Measurements from ENCODE around the gene DOCK2. TPM values are rescaled to one million over a fixed set of nuclear protein-coding genes. Genes with fewer than 3 reads are reported as not detected.

The DOCK2 gene
- polyA plus RNA-seq, 1 donor (not counting 4 experiments of a cell fraction or from before 2014, with no cell fraction given): 0.21 TPM

DNA sequence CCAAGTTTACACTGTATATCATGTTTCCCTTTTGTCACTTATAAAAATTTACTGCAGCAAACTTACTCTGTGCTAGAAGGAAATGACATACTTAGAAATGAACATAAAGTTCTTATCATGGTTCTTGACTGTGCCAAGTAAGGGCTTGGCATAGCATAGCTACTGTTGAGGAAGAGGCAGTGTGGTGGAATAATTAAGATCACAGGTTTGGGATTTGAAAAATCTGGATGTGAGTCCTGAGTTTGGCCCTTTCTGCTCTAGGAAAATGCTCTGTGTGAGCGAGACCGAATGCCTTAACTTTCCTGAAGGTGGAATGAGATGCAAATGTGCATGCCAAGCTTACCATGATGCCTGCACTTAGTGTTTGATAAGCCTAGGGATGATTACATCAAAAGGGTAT, 243.7 kb downstream of the DOCK2 start:
- Histone ChIP-seq H3K27me3 (ENCODE audit: control insufficient read depth, extremely low read depth, insufficient read depth, low read length) (no peaks in the 10 kb centered on the region), H4K20me1 (ENCODE audit: control insufficient read depth, extremely low read depth, insufficient read depth, low read length) (no peaks in the 10 kb centered on the region), H3K4me1 (ENCODE audit: control insufficient read depth, extremely low read depth, insufficient read depth, low read length) (no peaks in the 10 kb centered on the region), H3K79me2 (ENCODE audit: control insufficient read depth, insufficient read depth, low read length) (no peaks in the 10 kb centered on the region), H3K9me1 (ENCODE audit: control insufficient read depth, extremely low read depth, insufficient read depth, low read length) (no peaks in the 10 kb centered on the region), H2AFZ (ENCODE audit: control insufficient read depth, low read length) (no peak overlapping the region), H3K4me3 (ENCODE audit: control insufficient read depth in 2 of 3, extremely low read depth in 1 of 3, insufficient read depth in 2 of 3, low read depth in 1 of 3, low read length in 3 of 3) (no peak overlapping the region), H3K36me3 (ENCODE audit: control insufficient read depth in 2 of 2, extremely low read depth in 1 of 2, insufficient read depth in 2 of 2, low read length in 2 of 2) (no peaks in the 10 kb centered on the region), H3K9ac (ENCODE audit: control insufficient read depth, extremely low read depth, insufficient read depth, low read length) (no peak overlapping the region), H3K4me2 (ENCODE audit: control insufficient read depth, extremely low read depth, insufficient read depth, low read depth, low read length) (no peak overlapping the region), H3K27ac (ENCODE audit: control insufficient read depth, insufficient read depth, low read length) (no peak overlapping the region), H3K9me3 (ENCODE audit: control insufficient read depth, low read depth, low read length) (no peaks in the 10 kb centered on the region)
- DNase-seq (ENCODE audit: low read depth, low spot score) (no peak), FAIRE-seq (no peak)
- TF ChIP-seq EZH2 (IDR thresholded peaks at IDR 0.05; ENCODE audit: low read length): no peak
- TF ChIP-seq, protein P1, sequence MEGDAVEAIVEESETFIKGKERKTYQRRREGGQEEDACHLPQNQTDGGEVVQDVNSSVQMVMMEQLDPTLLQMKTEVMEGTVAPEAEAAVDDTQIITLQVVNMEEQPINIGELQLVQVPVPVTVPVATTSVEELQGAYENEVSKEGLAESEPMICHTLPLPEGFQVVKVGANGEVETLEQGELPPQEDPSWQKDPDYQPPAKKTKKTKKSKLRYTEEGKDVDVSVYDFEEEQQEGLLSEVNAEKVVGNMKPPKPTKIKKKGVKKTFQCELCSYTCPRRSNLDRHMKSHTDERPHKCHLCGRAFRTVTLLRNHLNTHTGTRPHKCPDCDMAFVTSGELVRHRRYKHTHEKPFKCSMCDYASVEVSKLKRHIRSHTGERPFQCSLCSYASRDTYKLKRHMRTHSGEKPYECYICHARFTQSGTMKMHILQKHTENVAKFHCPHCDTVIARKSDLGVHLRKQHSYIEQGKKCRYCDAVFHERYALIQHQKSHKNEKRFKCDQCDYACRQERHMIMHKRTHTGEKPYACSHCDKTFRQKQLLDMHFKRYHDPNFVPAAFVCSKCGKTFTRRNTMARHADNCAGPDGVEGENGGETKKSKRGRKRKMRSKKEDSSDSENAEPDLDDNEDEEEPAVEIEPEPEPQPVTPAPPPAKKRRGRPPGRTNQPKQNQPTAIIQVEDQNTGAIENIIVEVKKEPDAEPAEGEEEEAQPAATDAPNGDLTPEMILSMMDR (optimal IDR thresholded peaks at IDR 0.05 in 1 of 3, IDR thresholded peaks at IDR 0.05 in 1 of 3, conservative IDR thresholded peaks at IDR 0.05 in 1 of 3; ENCODE audit: extremely low read depth in 1 of 3, insufficient read depth in 2 of 3, low read length in 3 of 3): no peak
- dilution Hi-C loops (cut with MboI; ENCODE audit: extremely low pct_ligation_motif_present, low sequenced_read_pairs): no loop called here

DNA sequence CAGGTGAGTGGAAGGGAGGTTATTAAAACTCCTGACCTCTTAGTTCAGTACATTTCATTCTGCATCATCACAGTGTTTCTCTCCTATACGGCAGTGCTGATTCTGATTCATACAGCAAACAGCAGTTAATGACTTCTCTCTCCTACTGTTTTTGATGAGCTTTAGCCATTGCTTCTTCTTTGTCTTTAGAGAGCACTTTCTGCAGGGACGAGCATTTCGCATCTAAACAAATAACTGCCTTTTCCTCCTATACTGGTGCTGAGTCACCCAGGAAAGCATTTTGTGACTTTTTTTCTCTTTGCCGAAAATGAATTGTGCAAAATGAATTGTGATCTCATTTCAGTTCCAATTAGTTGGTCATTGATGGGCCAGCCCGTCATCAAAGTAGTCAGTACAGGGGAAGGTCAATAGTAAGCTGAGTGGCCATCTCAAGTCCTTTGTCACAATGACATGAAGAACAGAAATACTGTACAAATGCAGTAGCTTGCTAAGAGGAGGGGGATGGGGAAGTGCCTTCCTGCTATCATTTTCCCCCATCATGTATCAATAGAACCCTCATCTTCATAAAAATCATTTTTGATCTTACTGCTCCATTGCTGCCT, 244.7 kb downstream of the DOCK2 start:
- Histone ChIP-seq H3K27me3 (ENCODE audit: control insufficient read depth, extremely low read depth, insufficient read depth, low read length) (no peaks in the 10 kb centered on the region), H3K9me1 (ENCODE audit: control insufficient read depth, extremely low read depth, insufficient read depth, low read length) (no peaks in the 10 kb centered on the region), H3K4me1 (ENCODE audit: control insufficient read depth, extremely low read depth, insufficient read depth, low read length) (no peaks in the 10 kb centered on the region), H3K4me3 (ENCODE audit: control insufficient read depth in 2 of 3, extremely low read depth in 1 of 3, insufficient read depth in 2 of 3, low read depth in 1 of 3, low read length in 3 of 3) (no peak overlapping the region), H3K36me3 (ENCODE audit: control insufficient read depth in 2 of 2, extremely low read depth in 1 of 2, insufficient read depth in 2 of 2, low read length in 2 of 2) (no peaks in the 10 kb centered on the region), H3K27ac (ENCODE audit: control insufficient read depth, insufficient read depth, low read length) (no peak overlapping the region), H3K9ac (ENCODE audit: control insufficient read depth, extremely low read depth, insufficient read depth, low read length) (no peak overlapping the region), H3K9me3 (ENCODE audit: control insufficient read depth, low read depth, low read length) (no peaks in the 10 kb centered on the region), H4K20me1 (ENCODE audit: control insufficient read depth, extremely low read depth, insufficient read depth, low read length) (no peaks in the 10 kb centered on the region), H2AFZ (ENCODE audit: control insufficient read depth, low read length) (no peak overlapping the region), H3K79me2 (ENCODE audit: control insufficient read depth, insufficient read depth, low read length) (no peaks in the 10 kb centered on the region), H3K4me2 (ENCODE audit: control insufficient read depth, extremely low read depth, insufficient read depth, low read depth, low read length) (no peak overlapping the region)
- dilution Hi-C loops (cut with MboI; ENCODE audit: extremely low pct_ligation_motif_present, low sequenced_read_pairs): no loop called here
- TF ChIP-seq, protein P1 (optimal IDR thresholded peaks at IDR 0.05 in 1 of 3, IDR thresholded peaks at IDR 0.05 in 1 of 3, conservative IDR thresholded peaks at IDR 0.05 in 1 of 3; ENCODE audit: extremely low read depth in 1 of 3, insufficient read depth in 2 of 3, low read length in 3 of 3): no peak
- TF ChIP-seq EZH2 (IDR thresholded peaks at IDR 0.05; ENCODE audit: low read length): no peak
- DNase-seq (ENCODE audit: low read depth, low spot score): no peak
- no peak for FAIRE-seq

Measured in keratinocyte (primary cell).